ENCODE results near the gene MUC15. TPM values are rescaled to one million over a fixed set of nuclear protein-coding genes. Genes with fewer than 3 reads are reported as not detected.

The MUC15 gene
- total RNA-seq, 1 experiment from 2014 or later = 32.3 TPM

GRCh38 chr11:26573896-26574295 lies 1.8 kb upstream of the MUC15 start:
- no peak for DNase-seq (ENCODE audit: low read depth)

GRCh38 chr11:26572770-26573402 lies 823 bp upstream of the MUC15 start:
- no peak for DNase-seq (ENCODE audit: low read depth)

- no peak for DNase-seq (ENCODE audit: low read depth)
These were observed 2.4 kb downstream of the MUC15 start for GRCh38 chr11:26569646-26570045.

- DNase-seq (ENCODE audit: low read depth) = no peak
These were observed 13.9 kb downstream of the MUC15 start for GRCh38 chr11:26558190-26558589.

DNA sequence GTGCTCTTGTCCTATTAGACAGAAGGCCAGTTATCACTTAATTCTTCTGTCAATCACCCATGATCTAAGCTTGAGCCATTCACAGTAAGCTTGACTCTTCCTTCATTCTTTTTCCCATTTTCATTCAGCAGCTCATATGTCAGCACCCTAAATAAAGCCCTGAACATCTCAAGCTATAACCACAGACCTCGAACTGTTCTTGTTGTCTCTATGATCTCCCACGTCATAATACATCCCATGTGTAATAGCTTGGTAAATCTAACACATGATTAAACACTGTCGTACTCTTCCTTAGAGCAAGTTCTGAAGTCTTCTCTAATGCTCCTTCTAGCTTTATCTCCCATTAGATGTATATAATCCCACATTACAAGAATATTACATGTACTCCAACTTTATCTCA lies 14.4 kb downstream of the MUC15 start:
- DNase-seq (ENCODE audit: low read depth) = no peak

DNA sequence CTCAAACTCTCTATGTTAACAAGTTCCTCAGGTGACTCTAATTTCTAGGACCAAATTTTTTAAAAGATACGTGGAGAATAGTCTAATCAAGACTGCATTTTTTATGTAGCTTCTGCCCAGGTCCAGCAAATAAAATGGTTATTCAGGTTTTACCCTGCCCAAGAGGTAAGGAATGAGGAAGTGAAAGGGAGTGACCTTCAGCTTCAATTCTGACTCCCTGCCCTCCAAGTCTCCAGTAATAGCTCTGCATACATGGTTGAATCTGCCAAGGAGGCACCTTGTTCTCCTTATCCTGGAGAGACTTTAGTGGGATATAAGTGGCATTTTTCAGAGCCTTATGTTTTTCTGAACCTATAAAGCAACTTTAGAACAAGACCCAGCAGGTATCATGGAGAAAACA lies 15.5 kb downstream of the MUC15 start:
- DNase-seq (ENCODE audit: low read depth) = no peak

- DNase-seq (ENCODE audit: low read depth) = no peak
These were observed 17.6 kb downstream of the MUC15 start for GRCh38 chr11:26554455-26554854.

DNA sequence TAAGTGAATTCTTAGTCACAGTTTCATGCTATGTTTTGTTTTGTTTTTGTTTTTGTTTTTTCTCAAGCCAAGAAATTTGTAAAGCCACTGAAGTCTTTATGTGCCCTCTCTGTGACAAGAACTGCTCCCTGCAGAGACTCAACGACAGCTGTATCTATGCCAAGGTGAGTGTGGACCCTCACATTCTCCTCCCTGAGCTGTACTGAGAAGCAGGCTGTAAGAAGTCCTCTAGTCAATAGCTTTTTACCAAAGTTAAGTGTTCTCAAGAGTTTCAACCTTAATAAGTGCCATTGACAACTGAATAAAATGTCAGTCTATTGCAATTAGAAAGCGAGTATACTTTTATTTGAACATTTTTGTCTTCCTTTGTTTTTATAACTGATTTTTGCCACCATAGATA lies 18.9 kb downstream of the MUC15 start:
- no peak for DNase-seq (ENCODE audit: low read depth)

DNA sequence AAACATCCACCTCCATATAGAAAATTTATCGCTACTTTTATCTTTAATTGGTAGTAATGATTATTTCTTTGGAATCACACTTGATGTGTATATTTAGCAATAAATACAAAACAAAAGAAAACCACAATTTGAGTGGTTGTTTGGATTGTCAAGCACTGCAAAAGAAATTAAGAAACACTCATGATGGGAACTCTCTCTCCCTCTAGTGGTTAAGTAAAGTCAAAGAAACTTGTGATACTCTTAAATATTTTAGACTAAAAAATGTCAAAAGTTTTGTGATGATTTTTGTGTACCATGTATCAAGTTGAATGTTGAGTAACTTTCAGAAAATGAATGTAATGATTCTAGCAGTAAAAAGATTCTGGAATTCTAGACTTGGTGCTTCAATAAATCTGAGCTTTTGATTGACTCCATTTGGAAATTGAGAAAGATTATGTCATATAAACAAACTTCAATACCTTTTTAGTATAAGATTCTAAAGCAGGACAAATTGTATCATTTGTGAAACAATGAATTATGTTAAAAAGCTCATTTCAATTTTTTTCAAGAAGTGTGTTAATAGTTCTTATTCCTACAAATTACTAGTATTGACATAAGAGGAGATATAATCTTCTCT lies 20.8 kb downstream of the MUC15 start:
- peak; percentile 3 for DNase-seq (ENCODE audit: low read depth)

DNA sequence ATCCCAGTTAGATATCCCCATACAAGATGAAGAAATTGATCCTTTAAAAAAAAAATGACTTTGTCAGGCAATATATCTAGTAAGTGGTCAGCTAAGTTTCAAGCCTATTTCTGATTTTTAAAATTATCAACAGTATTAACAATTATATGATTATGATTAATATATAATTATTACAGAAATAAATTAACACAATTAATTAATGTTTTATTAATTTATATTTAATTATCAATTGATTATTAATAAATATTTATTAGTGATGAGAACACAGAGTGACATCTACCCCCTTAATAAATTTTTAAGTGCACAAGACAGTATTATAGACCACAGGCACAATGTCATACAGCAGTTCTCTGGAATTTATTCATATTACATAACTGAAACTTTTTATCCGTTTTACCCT lies 22.0 kb downstream of the MUC15 start:
- DNase-seq (ENCODE audit: low read depth) = no peak

GRCh38 chr11:26549176-26549575 lies 22.9 kb downstream of the MUC15 start:
- DNase-seq (ENCODE audit: low read depth) = no peak

- DNase-seq (ENCODE audit: low read depth) = no peak
These were observed 30.2 kb downstream of the MUC15 start for GRCh38 chr11:26541870-26542269.

DNA sequence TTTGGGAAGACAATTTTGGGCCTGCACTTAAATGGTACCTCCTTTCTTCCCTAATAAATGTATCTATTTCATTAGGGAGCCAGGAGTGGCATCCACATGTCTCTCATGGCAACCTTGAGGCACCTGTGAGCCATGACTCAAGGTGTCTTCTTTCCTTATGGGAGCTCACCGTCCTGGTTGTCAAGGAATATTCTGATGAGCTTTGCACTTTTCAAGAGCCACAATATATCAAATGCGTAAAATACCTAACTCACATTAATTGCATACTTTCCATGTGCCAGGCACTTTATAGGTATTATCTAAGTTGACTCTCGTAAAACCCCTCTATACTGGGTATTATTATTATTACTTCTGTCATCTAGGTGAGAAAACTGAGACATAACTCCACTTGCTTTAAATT lies 32.5 kb downstream of the MUC15 start:
- no peak for DNase-seq (ENCODE audit: low read depth)

DNA sequence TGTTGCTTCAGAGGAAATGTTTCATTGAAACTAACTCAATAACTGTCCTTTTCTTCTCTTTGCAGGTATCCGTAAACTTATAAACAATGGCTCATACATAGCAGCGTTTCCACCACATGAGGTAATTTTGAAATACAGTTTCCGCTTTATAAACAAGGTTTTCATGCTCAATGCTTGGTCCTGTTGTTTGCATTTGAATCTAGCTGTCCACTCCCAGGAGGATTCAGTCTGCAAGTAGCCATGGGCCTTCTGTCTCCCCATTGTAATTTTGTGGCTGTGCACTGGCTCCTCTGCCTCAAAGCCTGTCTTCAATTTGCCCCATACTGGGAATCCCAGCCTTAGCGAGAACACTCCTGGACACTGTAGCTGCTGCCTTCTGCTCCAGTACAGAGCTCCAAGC lies 34.7 kb downstream of the MUC15 start:
- no peak for DNase-seq (ENCODE audit: low read depth)

DNA sequence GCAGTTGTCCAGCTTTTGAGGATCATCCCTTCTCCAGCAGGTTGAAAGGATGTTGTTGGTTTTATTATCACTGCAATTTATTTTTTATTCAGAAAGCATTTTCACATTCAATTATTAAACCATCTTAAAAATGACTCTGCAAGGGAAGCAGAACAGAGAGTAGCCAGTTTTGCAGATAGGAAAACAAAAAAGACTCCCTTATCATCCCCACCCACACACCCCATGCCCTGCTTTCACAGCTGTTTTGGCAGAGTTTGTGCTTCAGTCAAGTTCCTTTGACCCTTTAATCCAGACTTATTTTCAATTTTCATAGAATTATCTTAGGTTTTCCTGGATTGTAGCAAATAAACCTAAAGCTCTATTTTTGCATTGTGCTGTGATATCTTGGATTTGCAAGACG lies 44.4 kb downstream of the MUC15 start:
- DNase-seq (ENCODE audit: low read depth) = no peak

DNA sequence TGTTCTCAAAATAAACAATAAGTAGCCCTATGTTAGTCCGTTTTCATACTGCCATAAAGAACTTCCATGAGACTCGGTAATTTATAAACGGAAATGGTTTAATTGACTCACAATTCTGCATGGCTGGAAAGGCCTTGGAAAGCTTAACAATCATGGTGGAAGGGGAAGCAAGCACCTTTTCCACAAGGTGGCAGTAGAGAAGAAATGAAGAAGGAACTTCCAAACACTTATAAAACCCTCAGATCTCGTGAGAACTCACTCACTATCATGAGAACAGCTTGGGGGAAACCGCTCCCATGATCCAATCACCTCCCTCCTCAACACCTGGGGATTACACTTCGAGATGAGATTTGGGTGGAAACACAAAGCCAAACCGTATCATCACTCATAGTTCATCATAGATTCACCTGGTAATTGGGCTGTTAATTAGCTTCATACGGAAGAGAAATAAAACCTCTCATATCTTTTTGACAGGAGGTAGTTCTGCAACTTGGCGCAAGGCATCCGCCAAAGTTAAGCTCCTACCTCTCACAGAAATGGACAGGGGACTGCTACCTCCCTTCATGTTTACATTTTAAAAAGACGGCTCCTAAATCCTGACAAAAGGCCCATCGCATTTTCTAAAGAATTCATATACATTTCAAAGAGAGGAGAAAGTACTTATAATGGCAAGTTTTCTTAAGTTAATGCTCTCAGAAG lies 49.0 kb downstream of the MUC15 start:
- peak; percentile 42 for DNase-seq (ENCODE audit: low read depth)

DNA sequence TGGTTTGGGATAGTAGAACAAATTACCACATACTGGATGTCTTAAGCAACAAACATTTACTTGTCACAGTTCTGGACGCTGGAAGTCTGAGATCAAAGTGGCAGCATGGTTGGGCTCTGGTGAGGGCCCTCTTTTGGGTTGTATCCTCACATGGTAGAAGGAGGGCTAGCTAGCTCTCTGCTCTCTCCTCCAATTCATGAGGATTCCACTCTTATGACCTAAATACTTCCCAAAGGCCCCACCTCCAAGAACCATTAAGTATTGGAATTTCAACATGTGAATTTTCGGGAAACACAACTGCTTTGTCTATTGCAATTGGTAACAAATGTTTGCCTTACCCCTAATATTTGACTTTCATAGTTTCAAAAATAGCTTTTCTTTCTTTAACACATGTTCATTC lies 52.6 kb downstream of the MUC15 start:
- no peak for DNase-seq (ENCODE audit: low read depth)

DNA sequence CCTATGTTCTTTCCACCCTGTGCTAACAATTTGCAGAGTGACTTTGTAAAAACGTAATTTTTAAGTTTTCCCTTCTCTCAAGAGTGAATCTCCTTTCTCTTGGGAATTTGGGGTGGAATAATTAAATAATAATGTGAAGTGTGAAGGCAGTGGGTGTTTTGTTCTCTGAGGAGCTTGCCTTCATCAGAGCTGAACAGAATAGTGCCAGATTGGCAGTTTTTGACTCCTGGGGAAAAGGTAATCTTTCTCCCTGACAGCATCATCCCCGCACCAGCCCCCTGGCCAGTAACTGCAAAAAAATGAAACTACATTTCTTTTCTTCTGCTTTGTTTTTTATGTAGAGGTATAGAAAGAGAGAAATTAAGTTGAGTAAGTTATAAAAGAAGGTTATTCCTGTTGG lies 59.9 kb downstream of the MUC15 start:
- DNase-seq (ENCODE audit: low read depth) = no peak

GRCh38 chr11:26510756-26511155 lies 61.3 kb downstream of the MUC15 start:
- DNase-seq (ENCODE audit: low read depth) = peak; percentile 22

- no peak for DNase-seq (ENCODE audit: low read depth)
These were observed 61.9 kb downstream of the MUC15 start for GRCh38 chr11:26510164-26510563.
